ENCODE measurements around the gene ENTPD8. TPM values are rescaled to one million over a fixed set of nuclear protein-coding genes. Genes with fewer than 3 reads are reported as not detected.

The ENTPD8 gene
- total RNA-seq, 1 donor from 2014 or later: 0.24 TPM

- Mint-ChIP-seq H3K9me3 (ENCODE audit: unreplicated experiment) (no peaks in the 10 kb centered on the region), H3K4me1 (ENCODE audit: unreplicated experiment) (peaks cover 35% of the 10 kb centered on the region), H3K36me3 (ENCODE audit: unreplicated experiment) (no peaks in the 10 kb centered on the region), H3K4me3 (ENCODE audit: unreplicated experiment) (no peak overlapping the region), H3K27ac (ENCODE audit: unreplicated experiment) (no peak overlapping the region), H3K27me3 (ENCODE audit: unreplicated experiment) (no peaks in the 10 kb centered on the region)
- DNase-seq (ENCODE audit: extremely low spot score, unreplicated experiment): no peak
- TF ChIP-seq CTCF (IDR thresholded peaks at IDR 0.05): no peak
These were observed 8.9 kb upstream of the ENTPD8 start for GRCh38 chr9:137449931-137450538.

GRCh38 chr9:137449081-137449844 is 8.1 kb upstream of the ENTPD8 start:
- no peak overlapping the region for H3K4me3 Mint-ChIP-seq (ENCODE audit: unreplicated experiment)

GRCh38 chr9:137448602-137448962 is 7.4 kb upstream of the ENTPD8 start:
- Mint-ChIP-seq H3K36me3 (ENCODE audit: unreplicated experiment) (no peaks in the 10 kb centered on the region), H3K4me1 (ENCODE audit: unreplicated experiment) (peaks cover 29% of the 10 kb centered on the region), H3K4me3 (ENCODE audit: unreplicated experiment) (no peak overlapping the region), H3K27ac (ENCODE audit: unreplicated experiment) (no peak overlapping the region), H3K27me3 (ENCODE audit: unreplicated experiment) (no peaks in the 10 kb centered on the region), H3K9me3 (ENCODE audit: unreplicated experiment) (no peaks in the 10 kb centered on the region)
- no peak for TF ChIP-seq CTCF (IDR thresholded peaks at IDR 0.05)
- DNase-seq (ENCODE audit: extremely low spot score, unreplicated experiment): no peak

More at GRCh38 chr9:137449081-137449844, 8.1 kb upstream of the ENTPD8 start:
- Mint-ChIP-seq H3K36me3 (ENCODE audit: unreplicated experiment) (no peaks in the 10 kb centered on the region), H3K27ac (ENCODE audit: unreplicated experiment) (no peak overlapping the region), H3K4me1 (ENCODE audit: unreplicated experiment) (peaks cover 32% of the 10 kb centered on the region), H3K9me3 (ENCODE audit: unreplicated experiment) (no peaks in the 10 kb centered on the region), H3K27me3 (ENCODE audit: unreplicated experiment) (no peaks in the 10 kb centered on the region)
- no peak for TF ChIP-seq CTCF (IDR thresholded peaks at IDR 0.05)
- DNase-seq (ENCODE audit: extremely low spot score, unreplicated experiment): no peak

GRCh38 chr9:137447722-137448601 is 6.8 kb upstream of the ENTPD8 start:
- H3K9me3 Mint-ChIP-seq (ENCODE audit: unreplicated experiment): no peaks in the 10 kb centered on the region
- no peak overlapping the region for H3K4me3 Mint-ChIP-seq (ENCODE audit: unreplicated experiment)
- H3K4me1 Mint-ChIP-seq (ENCODE audit: unreplicated experiment): peaks cover 28% of the 10 kb centered on the region
- peak overlapping the region; percentile 39 for H3K27ac Mint-ChIP-seq (ENCODE audit: unreplicated experiment)
- no peaks in the 10 kb centered on the region for H3K36me3 Mint-ChIP-seq (ENCODE audit: unreplicated experiment)
- no peak for DNase-seq (ENCODE audit: extremely low spot score, unreplicated experiment)
- H3K27me3 Mint-ChIP-seq (ENCODE audit: unreplicated experiment): no peaks in the 10 kb centered on the region
- no peak for TF ChIP-seq CTCF (IDR thresholded peaks at IDR 0.05)
